ENCODE results near the gene SMR3A.

The SMR3A gene

DNA sequence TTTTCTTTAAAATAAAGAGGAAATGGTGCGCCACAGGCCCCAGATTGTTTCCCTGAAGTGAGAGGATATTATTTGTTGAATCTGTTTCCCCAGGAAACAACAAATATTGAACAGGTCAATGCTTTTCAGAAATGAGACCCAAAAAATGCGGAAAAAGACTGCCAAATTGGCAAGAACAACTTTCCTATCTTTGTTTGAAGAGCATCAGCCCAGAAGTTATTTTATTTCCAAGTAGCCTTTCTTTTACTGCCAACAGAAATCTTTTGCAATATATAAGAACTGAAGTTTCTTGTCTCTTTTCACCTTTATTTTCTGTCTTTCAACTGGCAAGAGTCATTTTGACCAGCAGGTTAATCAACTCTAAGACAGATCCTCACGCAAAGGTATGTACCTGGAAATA, at the start of gene SMR3A:
SMR3A (plus strand) TSS at position 301 of the 400 bp plus-strand sequence. CDS start 1,356 bp downstream, outside the sequence.
- no peak for DNase-seq

DNA sequence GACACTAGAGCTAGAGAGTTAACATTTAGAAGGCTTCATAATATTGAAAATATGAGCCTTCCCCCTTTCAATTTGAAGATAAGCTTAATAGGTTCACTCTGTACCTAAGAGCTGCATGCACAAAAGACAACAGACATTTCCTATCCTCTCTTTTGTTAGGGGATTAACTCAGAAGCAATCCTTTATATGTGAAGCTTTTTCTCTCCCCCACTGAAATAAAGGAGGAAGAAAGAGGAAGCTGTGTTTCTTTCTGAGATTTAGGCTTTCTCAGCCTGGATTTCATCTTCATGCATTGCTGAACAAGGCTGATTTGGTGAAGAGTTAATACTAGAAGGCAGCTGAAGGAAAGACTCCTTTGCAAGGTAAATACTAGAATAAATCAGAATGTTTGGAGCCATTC, 46.8 kb upstream of the SMR3A start:
- DNase-seq = no peak

DNA sequence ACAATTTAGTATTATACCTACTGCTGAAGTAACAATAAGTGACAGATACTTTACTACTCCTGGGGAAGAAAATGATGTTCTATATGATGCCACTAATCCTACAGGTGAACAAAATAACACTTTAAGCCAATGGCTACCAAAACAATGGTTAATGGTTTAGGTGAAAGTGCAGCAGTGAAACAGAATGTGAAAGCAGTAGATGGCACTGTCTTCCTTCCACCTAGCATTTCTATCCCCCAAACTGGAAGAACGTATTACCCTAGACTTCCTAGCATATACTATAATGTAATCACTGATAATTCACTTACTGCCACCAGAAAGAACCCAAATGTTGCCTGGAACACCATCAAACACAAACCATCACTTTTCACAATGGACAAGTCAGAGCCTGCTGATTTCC, 44.6 kb upstream of the SMR3A start:
- no peak for DNase-seq

DNA sequence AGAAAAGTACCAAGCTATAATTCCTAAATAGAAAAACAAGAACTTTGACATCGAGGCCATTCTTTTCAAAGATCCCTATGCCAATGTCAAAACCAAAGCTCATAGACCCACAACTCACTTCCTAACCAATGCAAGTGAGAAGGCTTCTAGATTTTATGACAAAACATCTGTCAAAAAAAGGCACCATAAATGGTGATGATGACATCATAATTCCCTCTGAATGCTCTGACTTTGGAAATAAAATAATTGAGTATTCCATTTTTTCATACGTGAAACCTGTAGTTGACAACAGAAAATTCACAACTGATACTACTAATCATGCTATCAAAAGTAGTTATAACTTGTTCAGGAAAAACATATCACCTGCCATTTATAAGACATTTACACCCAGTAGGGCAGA, 34.5 kb upstream of the SMR3A start:
- DNase-seq = no peak

DNA sequence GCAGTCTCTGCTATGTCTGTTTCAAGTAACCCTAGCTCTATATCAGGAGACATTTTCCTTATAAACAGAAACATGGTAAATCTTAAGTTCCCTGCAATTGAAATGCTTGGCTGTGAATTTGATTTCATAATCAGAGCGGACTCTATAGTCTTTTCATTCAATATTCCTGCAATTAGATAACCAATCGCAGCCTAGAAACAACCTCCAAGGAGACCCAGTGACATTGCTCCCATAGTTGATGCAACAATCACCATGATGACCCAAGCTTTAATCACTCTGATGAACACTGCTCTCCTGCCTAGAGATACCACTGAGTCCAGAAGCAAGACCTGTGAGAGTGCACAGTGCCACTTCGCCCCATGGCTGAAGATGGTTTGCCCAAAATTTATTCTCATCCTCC, 25.9 kb upstream of the SMR3A start, which contains the start of gene CABS1:
CABS1 (plus strand) TSS at position 301 of the 400 bp plus-strand sequence; CDS start at position 360, 59 bp downstream.
- no peak for DNase-seq

DNA sequence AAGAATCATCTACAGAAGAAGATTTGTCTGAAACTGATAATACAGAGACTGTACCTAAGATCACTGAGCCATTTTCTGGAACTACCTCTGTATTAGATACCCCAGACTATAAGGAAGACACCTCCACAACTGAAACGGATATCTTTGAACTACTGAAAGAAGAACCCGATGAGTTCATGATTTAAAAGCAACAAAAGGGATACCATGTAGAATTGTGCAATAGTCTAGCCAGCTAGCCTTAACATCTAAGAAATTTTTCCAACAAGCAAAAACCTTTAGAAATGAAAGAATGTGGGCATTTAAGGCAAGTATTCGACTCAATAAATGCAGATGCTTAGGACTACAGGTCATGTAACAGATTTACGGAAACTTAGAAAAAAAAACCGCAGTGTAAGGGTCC, 24.5 kb upstream of the SMR3A start:
- no peak for DNase-seq

DNA sequence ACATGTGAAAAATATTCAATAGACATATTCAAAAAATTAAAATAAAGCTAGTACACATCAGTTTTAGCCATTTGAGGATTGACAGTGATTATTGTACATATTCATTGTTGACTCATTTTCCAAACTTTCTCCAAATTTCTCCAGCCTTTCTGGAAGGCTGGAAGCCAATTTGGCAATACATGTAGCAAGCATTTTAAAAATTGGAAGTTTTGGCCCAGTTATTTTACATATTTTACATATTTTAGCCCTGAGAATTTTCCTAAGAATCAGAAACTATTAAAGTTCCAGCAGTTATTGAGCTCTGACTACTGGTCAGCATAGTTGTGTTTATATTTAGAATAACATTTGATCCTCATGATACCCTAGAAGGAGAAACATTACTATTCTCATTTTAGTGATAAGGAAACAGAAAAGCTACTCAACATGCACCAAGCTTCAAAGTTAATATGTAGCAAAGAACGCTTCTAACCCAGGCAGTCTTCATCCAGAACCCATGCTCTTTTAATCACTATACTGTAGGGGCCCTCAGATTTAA, 22.6 kb upstream of the SMR3A start:
- no peak for DNase-seq

DNA sequence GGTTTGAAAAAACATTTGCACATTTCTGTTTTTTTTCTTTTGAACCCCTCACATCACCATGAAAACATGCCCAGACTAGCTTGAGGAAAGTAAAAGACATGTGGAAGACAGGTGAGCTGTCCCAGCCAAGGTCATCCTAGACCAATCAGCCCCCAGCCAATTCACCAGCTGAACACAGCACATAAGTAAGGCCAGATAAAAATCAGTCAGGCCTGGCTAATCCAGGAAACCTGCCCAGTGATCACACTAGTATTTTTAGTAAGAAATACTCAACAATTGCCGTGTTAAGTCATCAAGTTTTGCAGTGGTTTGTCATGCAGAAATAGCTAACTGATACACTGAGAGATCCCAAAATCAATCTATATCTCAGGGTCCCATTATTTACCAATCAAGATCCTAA, 4.4 kb upstream of the SMR3A start:
- DNase-seq = no peak

DNA sequence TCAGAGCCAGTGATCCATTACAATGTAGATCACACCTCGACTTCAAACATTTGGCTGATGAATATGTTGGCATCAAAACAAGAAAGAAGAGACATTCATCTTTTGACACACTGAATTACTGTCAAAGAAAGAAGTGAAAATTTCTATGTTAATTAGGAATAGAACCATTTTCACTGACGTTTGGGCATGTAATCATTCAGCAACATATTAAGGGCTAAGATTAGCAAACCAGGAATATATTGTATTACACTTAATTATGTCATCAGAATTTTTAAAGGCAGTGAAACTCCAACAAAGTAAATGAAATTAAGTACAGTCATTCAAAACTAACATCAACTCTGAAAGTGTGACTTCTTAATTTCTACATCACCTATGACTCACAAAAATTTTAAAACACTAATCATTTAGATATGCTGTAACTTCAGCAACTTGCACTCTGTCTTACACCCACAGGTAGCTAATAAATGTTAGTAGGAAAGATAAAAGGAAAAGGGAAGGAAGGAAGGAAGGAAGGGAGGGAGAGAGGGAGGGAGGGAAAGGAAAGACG, 1.4 kb upstream of the SMR3A start:
- DNase-seq = no peak

DNA sequence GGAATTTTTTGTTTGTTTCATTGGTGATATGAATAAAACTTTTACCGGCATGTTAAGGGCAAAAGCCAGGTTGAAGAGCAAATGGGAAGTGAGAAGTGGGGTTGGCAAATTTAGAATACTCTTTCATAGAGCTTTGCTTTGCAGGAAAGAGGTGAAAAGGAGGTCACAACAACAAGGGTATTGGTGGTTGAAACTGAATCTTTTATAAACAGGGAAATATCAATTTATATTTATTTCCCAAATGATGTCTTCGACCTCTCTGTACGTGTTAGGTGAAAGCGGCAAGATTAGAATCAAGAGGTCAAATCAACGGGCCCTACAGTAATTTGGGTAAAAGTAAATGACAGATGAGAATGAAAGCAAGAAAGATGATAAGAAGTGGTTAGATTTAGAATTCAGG, 3.4 kb downstream of the SMR3A start:
- no peak for DNase-seq

DNA sequence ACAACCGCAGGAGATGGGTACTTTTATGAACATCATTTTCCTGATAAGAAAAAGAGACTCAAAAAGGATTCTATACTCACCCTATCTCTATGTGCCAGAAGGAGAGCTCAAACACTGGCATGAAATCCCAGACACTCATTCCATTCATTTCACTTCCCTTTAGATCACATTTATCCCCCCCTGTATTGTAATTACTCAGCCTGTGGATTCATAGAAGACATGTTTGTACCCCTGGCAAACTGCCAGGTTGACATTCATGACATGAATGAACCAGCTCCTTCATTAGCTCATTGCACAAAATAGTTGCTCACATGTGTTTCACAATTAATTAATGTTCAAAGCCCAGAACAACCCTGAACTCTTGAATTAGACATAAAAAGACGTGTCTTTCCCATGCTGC, 4.9 kb downstream of the SMR3A start:
- no peak for DNase-seq

DNA sequence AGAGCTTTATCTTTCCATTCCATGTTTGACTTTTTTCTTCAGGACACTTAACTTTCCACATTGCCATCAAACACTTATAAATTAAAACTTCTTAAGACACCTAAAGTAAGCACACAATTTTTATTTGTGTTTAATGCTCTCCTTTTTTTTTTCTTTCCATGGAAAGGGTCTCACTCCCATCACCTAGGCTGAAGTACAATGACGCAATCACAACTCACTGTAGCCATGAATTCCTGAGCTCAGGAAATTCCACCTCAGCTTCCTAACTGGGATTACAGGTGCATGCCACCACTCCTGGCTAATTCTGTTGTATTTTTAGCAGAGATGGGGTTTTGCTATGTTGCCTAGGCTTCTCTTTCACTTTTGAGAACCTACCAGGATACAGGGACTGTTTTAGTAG, 7.3 kb downstream of the SMR3A start:
- DNase-seq = no peak

DNA sequence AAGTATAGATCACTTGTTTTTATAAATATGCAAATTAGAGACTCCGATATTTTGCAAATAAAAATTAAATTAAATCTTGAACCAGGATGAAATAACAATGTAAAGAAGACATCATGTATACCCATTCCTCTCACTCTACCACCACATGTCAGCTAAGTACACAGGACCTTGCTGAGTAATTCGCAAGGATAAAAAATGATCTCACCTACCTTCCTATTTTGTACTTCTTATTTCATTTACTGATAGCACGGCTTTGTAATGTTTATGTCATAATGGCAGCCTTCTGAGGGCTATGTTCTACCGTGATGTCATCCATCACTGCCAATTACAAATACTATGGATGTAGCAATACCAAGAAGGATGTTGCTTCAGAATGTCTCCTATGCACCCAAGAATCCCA, 11.4 kb downstream of the SMR3A start:
- no peak for DNase-seq

DNA sequence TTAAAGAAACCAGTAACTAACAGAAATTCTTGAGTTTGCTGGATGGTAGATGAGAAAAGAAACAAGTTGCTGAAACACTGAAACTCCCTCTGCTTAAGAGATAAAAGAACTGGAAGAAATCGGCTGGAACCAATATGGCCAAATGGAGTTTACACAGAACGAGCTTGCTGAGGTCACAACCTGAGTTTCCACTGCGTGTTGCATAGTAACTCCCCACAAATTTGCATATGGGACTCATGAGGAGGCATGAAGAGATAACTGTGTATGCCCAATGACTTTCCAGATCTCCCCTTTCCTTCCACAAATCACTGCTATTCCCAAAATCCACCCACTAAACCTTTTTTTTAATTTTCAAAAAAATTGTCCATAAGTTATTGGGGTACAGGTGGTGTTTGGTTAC, 12.2 kb downstream of the SMR3A start:
- no peak for DNase-seq

DNA sequence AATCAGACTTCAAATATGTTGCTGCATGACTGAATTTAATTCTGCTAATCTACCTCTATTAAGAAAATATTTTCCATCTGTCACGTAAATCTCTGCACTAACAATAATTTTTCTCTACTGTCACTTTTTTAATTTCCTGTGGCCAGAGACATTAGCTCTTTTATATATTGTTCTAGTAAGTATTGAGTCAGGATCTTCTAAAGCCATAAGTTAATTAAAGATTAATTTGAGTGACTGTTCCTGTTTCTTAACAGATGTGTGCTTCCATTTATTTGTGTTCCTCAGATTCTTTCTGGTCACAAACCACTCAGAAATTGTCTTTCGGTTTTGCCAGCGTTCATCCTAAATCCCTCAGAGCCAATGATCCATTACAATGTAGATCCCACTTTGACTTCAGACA, 20.0 kb downstream of the SMR3A start:
- DNase-seq = no peak

DNA sequence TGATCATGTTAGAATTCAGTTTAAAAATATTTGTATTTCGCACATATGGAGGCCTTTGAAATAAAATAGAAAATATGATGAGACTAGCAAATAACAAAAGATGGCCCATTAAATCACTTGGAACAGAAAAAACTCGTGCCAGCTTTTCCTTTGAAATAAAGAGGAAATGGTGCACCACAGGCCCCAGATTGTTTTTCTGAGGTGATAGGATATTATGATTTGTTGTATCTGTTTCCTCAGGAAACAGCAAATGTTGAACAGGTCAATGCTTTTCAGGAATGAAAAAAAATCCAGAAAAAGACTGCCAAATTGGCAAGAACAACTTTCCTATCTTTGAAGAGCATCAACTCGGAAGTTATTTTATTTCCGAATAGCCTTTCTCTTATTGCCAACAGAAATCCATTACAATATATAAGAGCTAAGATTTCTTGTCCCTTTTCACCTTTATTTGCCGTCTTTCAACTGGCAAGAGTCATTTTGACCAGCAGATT, 22.2 kb downstream of the SMR3A start, which contains the start of gene SMR3B:
SMR3B (plus strand) TSS at position 441 of the 491 bp plus-strand sequence. CDS start 1,380 bp downstream, outside the sequence.
- no peak for DNase-seq

DNA sequence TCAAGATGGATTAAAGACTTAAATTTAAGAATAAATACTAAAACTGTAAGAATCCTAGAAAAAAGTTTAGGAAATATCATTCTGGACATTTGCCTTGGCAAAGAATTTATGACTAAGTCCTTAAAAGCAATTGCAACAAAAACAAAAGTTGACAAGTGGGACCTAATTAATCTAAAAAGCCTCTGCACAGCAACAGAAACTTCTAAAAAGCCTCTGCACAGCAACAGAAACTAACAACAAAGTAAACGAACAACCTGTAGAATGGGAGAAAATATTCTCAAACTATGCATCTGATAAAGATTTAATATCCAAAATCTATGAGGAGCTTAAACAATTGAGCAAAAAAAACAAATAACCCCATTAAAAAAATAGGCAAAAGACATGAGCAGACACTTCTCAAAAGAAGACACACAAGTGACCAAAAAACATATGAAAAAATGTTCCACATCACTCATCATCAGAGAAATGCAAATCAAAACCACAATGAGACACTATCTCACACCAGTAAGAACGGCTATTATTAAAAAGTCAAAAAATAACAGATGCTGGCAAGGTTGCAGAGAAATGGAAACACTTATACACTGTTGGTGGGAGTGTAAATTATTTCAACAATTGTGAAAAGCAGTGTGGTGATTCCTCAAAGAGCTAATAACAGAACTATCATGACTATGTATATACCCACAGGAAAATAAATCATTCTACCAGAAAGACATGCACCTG, 31.7 kb downstream of the SMR3A start:
- DNase-seq = no peak

DNA sequence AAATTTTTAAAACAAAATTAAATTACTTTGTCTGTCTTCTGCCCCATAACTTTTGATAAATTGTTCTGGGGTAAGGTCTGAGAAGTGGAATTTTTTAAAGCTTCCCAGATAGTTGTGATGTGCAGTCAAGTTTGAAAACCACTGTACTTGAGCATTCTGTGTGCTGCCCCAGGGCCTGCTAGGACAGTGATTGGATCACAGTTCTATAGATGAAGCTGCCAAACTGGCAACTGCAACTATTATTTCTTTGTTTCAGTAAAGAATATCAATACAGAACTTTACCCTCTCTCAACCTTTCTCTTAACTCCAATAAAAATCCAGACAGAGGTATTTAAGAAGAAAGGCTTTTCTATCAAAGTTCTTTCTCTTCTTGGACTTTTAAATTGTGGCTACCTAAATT, 37.0 kb downstream of the SMR3A start, which contains the start of gene OPRPN:
OPRPN (plus strand) TSS at position 361 of the 400 bp plus-strand sequence. CDS start 1,346 bp downstream, outside the sequence.
- no peak for DNase-seq

DNA sequence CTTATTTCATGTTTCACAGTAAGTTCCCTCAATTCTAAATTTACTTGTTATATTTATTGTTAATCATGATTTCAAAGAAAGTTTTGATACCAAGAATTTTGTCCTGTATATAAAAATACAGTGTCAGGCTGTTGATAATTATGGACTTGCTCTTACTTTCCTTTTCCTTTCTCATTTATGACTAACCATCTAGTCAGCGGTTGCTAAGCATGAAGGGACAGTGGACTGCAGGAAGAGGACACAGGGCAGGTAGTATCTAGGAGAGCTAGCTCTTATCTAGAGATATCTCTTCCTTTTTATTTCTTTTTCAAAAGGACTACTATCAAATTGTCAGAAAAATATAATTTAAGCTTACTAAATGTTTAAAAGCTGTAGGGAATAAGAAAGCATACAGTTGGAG, 38.8 kb downstream of the SMR3A start:
- no peak for DNase-seq

DNA sequence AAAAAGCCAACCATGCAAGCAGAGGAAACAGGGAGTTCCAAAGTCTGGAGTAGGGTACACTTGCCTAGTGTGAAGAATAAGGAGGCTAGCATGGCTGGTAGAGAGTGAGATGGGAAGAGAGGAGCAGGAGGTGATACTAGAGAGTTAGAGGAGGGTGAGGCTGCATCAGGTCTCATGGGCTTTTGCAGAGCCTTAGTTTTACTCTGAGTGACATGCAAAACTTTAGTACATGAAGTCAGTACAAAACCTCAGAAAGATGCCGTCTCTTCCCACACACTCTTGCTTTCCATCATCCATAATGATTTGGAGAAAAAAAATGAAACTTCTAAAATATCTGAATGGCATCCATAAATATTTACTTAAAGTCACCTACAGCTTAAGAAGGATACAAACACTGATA, 42.2 kb downstream of the SMR3A start:
- DNase-seq = no peak

DNA sequence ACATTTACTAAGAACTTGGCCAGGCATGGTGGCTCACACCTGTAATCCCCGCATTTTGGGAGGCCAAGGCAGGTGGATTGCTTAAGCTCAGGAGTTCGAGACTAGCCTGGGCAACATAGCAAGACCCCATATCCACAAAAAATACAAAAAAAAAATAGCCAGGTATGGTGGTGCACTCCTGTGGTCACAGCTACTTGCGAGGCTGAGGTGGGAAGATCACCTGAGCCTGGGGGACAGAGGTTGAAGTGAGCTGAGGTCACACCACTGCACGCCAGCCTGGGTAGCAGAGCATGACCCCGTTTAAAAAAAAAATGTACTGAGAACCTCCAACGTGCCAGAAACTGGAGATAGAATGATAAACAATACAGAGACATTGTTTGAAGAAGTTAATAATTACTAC, 45.2 kb downstream of the SMR3A start:
- DNase-seq = no peak

All from left hindlimb (tissue), 1 donor.